GM19193 (cell line): ENCODE data around the gene WDR88.

ENCODE experiments used
- POLR2A ChIP-seq: IDR thresholded peaks from 4 replicates; pipeline ENCODE4 v1.6.1; 2011; ENCODE audit not compliant: insufficient read depth, insufficient read length; ENCODE audit errors: extremely low read depth

WDR88 gene

GRCh38 chr19:33208371-33208895, 76.5 kb downstream of the WDR88 start:
- TF ChIP-seq POLR2A: no peak

GRCh38 chr19:33208904-33209849, 77.3 kb downstream of the WDR88 start:
- no peak for TF ChIP-seq POLR2A

- TF ChIP-seq POLR2A: no peak
These were observed 78.5 kb downstream of the WDR88 start for GRCh38 chr19:33210266-33210940.

GRCh38 chr19:33211794-33212435, 80.0 kb downstream of the WDR88 start:
- no peak for TF ChIP-seq POLR2A

- TF ChIP-seq POLR2A: no peak
These were observed 80.7 kb downstream of the WDR88 start for GRCh38 chr19:33212436-33213172.

- TF ChIP-seq POLR2A: no peak
These were observed 82.7 kb downstream of the WDR88 start for GRCh38 chr19:33214596-33214995.

- TF ChIP-seq POLR2A: no peak
These were observed 83.7 kb downstream of the WDR88 start for GRCh38 chr19:33215438-33216197.

GRCh38 chr19:33216198-33216830, 84.4 kb downstream of the WDR88 start:
- TF ChIP-seq POLR2A: no peak

GRCh38 chr19:33217881-33218280, 86.0 kb downstream of the WDR88 start:
- no peak for TF ChIP-seq POLR2A

GRCh38 chr19:33219261-33219815, 87.4 kb downstream of the WDR88 start:
- no peak for TF ChIP-seq POLR2A

GRCh38 chr19:33220115-33220514, 88.2 kb downstream of the WDR88 start:
- no peak for TF ChIP-seq POLR2A

- no peak for TF ChIP-seq POLR2A
These were observed 88.8 kb downstream of the WDR88 start for GRCh38 chr19:33220735-33221134.

GRCh38 chr19:33221638-33222037, 89.7 kb downstream of the WDR88 start:
- TF ChIP-seq POLR2A: no peak
